ENCODE data around the gene TMPRSS11A. TPM values are rescaled to one million over a fixed set of nuclear protein-coding genes. Genes with fewer than 3 reads are reported as not detected.

Gene TMPRSS11A
- total RNA-seq, 2 donors from 2014 or later, result not detected

- Mint-ChIP-seq H3K4me3 (no peak overlapping the region), H3K27me3 (no peaks in the 10 kb centered on the region), H3K4me1 (ENCODE audit: low read depth in 2 of 2) (no peaks in the 10 kb centered on the region), H3K9me3 (no peaks in the 10 kb centered on the region), H3K36me3 (no peaks in the 10 kb centered on the region), H3K27ac (no peak overlapping the region)
- ATAC-seq (no peak), DNase-seq (ENCODE audit: low spot score) (no peak)
Observed at GRCh38 chr4:67877086-67877485, 86.2 kb downstream of the TMPRSS11A start.

GRCh38 chr4:67874986-67875385 is 88.3 kb downstream of the TMPRSS11A start:
- Mint-ChIP-seq H3K4me1 (ENCODE audit: low read depth in 2 of 2) (no peaks in the 10 kb centered on the region), H3K9me3 (no peaks in the 10 kb centered on the region), H3K4me3 (no peak overlapping the region), H3K36me3 (no peaks in the 10 kb centered on the region), H3K27me3 (no peaks in the 10 kb centered on the region), H3K27ac (no peak overlapping the region)
- ATAC-seq (no peak), DNase-seq (ENCODE audit: low spot score) (no peak)

GRCh38 chr4:67873116-67873515 is 90.2 kb downstream of the TMPRSS11A start:
- no peaks in the 10 kb centered on the region for H3K4me1 Mint-ChIP-seq (ENCODE audit: low read depth in 2 of 2)
- ATAC-seq (no peak), DNase-seq (ENCODE audit: low spot score) (no peak)
- H3K27me3 Mint-ChIP-seq, result peaks cover 0 to 3% of the 10 kb centered on the region in 2 donors
- no peaks in the 10 kb centered on the region for H3K36me3 Mint-ChIP-seq
- H3K9me3 Mint-ChIP-seq, result no peaks in the 10 kb centered on the region
- H3K4me3 Mint-ChIP-seq, result no peak overlapping the region
- H3K27ac Mint-ChIP-seq, result no peak overlapping the region

GRCh38 chr4:67871867-67872266 is 91.4 kb downstream of the TMPRSS11A start:
- Mint-ChIP-seq H3K4me1 (ENCODE audit: low read depth in 2 of 2) (no peaks in the 10 kb centered on the region), H3K9me3 (no peaks in the 10 kb centered on the region), H3K27me3 (peaks cover 0 to 3% of the 10 kb centered on the region in 2 donors), H3K4me3 (no peak overlapping the region), H3K27ac (no peak overlapping the region), H3K36me3 (no peaks in the 10 kb centered on the region)
- ATAC-seq, result peak; percentile 50 to 66
- no peak for DNase-seq (ENCODE audit: low spot score)

- ATAC-seq (no peak), DNase-seq (ENCODE audit: low spot score) (no peak)
- no peaks in the 10 kb centered on the region for H3K9me3 Mint-ChIP-seq
- no peaks in the 10 kb centered on the region for H3K36me3 Mint-ChIP-seq
- no peak overlapping the region for H3K4me3 Mint-ChIP-seq
- no peak overlapping the region for H3K27ac Mint-ChIP-seq
- H3K27me3 Mint-ChIP-seq, result peaks cover 10 to 12% of the 10 kb centered on the region in 2 donors
- H3K4me1 Mint-ChIP-seq (ENCODE audit: low read depth in 2 of 2), result no peaks in the 10 kb centered on the region
Observed at GRCh38 chr4:67869580-67870190, 93.6 kb downstream of the TMPRSS11A start.

- Mint-ChIP-seq H3K4me1 (ENCODE audit: low read depth in 2 of 2) (no peaks in the 10 kb centered on the region), H3K27me3 (peaks cover 21 to 23% of the 10 kb centered on the region in 2 donors), H3K36me3 (no peaks in the 10 kb centered on the region), H3K27ac (no peak overlapping the region), H3K9me3 (no peaks in the 10 kb centered on the region), H3K4me3 (no peak overlapping the region)
- DNase-seq (ENCODE audit: low spot score), result no peak
- no peak for ATAC-seq
Observed at GRCh38 chr4:67861513-67861912, 101.8 kb downstream of the TMPRSS11A start.

Other genes with a start within 250 kb of the TMPRSS11A start
- gene GNRHR, start 209.1 kb downstream of the TMPRSS11A start, total RNA-seq, result not detected
- gene TMPRSS11D, start 79.5 kb downstream of the TMPRSS11A start, total RNA-seq, result not detected
- gene TMPRSS11F, start 166.4 kb upstream of the TMPRSS11A start, total RNA-seq, result not detected

Measured in natural killer cell treated with Interleukin-12 subunit alpha and Interleukin-12 subunit beta and Interleukin-15 and Interleukin-18, amount 100 ng/mL, for 72 hours (primary cell).